H1 (cell line): ENCODE measurements around the gene CD52.

ENCODE experiments used
- ATF2 ChIP-seq: IDR thresholded peaks from 2 replicates; pipeline ENCODE4 v1.6.1; 2012; ENCODE audit warnings: low read length, inconsistent platforms
- CEBPB ChIP-seq: IDR thresholded peaks from 2 replicates; pipeline ENCODE4 v1.6.1; 2012; ENCODE audit warnings: low read depth, low read length
- CTCF ChIP-seq, 3 experiments: IDR thresholded peaks; 1 replicate in 2 of 3; 2 replicates in 1 of 3; pipeline versions ENCODE4 v1.5.1 to v1.6.1; 2011; ENCODE audit warnings: low read length in 3 of 3, mild to moderate bottlenecking in 3 of 3, inconsistent platforms in 2 of 3, low read depth in 1 of 3, moderate library complexity in 1 of 3; ENCODE audit not compliant: insufficient read depth in 1 of 3; ENCODE audit errors: control extremely low read depth in 1 of 3
- EZH2 ChIP-seq: fragments of 200-600 bp; sonication (generic); IDR thresholded peaks from 2 replicates; pipeline ENCODE4 v1.7.1; 2012; ENCODE audit warnings: low read depth, mild to moderate bottlenecking, moderate library complexity, low read length, inconsistent platforms; ENCODE audit not compliant: severe bottlenecking
- FOSL1 ChIP-seq: IDR thresholded peaks from 2 replicates; pipeline ENCODE4 v1.6.1; 2011; ENCODE audit warnings: mild to moderate bottlenecking, low read depth, low read length, moderate library complexity; ENCODE audit not compliant: insufficient read depth
- JUN ChIP-seq: IDR thresholded peaks from 2 replicates; pipeline ENCODE4 v1.6.1; 2011; ENCODE audit warnings: low read depth, mild to moderate bottlenecking, improper control_type of control experiment, low read length
- POLR2AphosphoS5 ChIP-seq: IDR thresholded peaks from 2 replicates; pipeline ENCODE4 v1.6.1; 2011; ENCODE audit warnings: low read depth, low read length
- RFX5 ChIP-seq: IDR thresholded peaks from 2 replicates; pipeline ENCODE4 v1.6.1; 2011; ENCODE audit warnings: low read depth, low read length, improper control_type of control experiment, borderline replicate concordance
- SIN3A ChIP-seq, 2 experiments: IDR thresholded peaks in 1 of 2; conservative IDR thresholded peaks in 1 of 2; 2 replicates each; pipeline ENCODE4 v1.6.1; 2011 to 2012; ENCODE audit warnings: low read length in 2 of 2, improper control_type of control experiment in 1 of 2, low read depth in 1 of 2, mild to moderate bottlenecking in 1 of 2
- SP4 ChIP-seq: IDR thresholded peaks from 2 replicates; pipeline ENCODE4 v1.6.1; 2012; ENCODE audit warnings: low read length, inconsistent platforms
- SUZ12 ChIP-seq: fragments of 200-600 bp; sonication (generic); IDR thresholded peaks from 2 replicates; pipeline ENCODE4 v1.6.1; 2012; ENCODE audit warnings: mild to moderate bottlenecking, inconsistent platforms, low read length, moderate library complexity, mixed read lengths

GRCh38 chr1:26322042-26322331 lies 4.2 kb downstream of the CD52 start:
- TF ChIP-seq CTCF (IDR thresholded peaks at IDR 0.05; ENCODE audit: control extremely low read depth in 1 of 3, insufficient read depth in 1 of 3, low read depth in 1 of 3, low read length in 3 of 3), result no peak
- TF ChIP-seq FOSL1, result no peak
- no peak for TF ChIP-seq CEBPB
- no peak for TF ChIP-seq SIN3A (conservative IDR thresholded peaks at IDR 0.05 in 1 of 2, IDR thresholded peaks at IDR 0.05 in 1 of 2; ENCODE audit: low read depth in 1 of 2, low read length in 2 of 2)
- no peak for TF ChIP-seq ATF2
- TF ChIP-seq POLR2AphosphoS5, result no peak
- no peak for TF ChIP-seq EZH2
- TF ChIP-seq SUZ12, result no peak
- no peak for TF ChIP-seq JUN
- TF ChIP-seq RFX5, result no peak
- TF ChIP-seq SP4, result no peak
